Measurements from ENCODE around the gene FOXG1.

The FOXG1 gene

DNA sequence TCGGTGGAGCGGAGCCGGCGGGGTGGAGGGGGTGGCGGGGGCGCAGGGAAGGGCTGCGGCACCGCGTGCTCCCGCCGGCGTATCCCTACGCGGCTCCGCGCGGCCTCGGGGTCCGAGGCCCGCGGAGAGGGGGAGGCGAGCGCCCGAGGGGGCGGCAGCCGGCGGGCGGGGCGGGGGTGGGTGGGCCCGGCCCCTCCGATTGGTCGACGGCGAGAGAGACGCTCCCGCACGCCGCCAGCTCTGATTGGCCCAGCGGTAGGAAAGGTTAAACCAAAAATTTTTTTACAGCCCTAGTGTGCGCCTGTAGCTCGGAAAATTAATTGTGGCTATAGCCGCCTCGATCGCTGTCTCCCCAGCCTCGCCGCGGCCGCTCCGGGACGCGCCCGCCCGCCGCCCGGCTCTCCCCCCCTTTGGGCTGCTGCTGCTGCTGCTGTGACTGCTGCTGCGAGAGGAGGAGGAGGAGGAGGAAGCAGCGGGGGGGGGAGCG is at the start of gene FOXG1:
FOXG1 (plus strand) TSS at position 319 of the 487 bp plus-strand sequence. CDS start 493 bp downstream, outside the sequence.
- no peak for DNase-seq

- DNase-seq = no peak
These were observed 47.5 kb upstream of the FOXG1 start for GRCh38 chr14:28719130-28719529.

GRCh38 chr14:28731358-28731757 is 35.2 kb upstream of the FOXG1 start:
- no peak for DNase-seq

DNA sequence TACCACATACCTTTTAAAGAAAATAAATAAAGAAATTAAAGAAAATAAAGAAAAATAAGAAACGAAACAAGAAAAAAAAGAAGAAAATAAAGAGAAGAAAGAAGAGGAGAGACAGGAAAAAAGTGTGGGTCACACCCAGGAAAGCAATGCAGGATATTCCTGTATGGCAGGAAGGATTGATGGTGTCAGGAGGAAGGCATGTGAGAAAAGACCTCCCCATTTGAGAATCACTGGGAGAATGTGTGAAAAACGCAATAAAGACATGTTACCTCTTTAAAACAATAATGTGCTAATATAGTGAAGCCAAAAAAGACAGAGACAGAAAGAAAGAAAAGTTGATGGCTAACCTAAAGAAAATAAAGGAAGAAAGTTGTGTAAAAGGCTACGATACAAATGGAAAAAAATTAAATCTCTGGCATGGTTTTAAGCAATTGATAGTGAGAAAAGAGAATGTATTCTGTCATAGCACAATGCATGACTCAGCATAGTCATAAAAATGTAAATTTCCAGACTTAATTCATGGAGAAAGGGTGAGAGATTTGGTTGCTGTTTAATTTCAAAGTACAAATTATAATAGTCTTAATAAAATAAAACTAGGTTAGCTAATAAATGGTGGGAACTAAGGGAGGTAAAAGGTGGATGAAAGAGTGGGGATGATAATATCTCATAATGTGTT is 24.3 kb upstream of the FOXG1 start:
- no peak for DNase-seq

DNA sequence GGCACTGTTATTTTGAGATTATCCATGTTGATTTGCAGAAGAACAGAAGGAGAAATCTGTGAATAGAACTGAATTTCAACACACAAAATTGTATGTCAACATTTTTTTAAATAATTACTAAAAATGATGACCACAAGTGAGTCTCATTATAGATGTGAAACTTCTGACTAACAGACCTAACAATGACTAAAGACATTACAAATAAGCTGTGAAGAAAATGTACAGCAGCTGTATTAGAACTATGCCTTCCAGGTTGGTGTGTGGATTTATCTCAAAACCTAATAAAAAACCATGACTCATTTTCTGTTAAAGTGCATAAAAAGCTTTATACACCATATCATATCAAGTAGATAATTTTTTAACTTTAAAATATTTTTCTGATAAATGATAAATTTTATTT is 22.5 kb upstream of the FOXG1 start:
- no peak for DNase-seq

GRCh38 chr14:28745176-28745575 is 21.4 kb upstream of the FOXG1 start:
- no peak for DNase-seq

DNA sequence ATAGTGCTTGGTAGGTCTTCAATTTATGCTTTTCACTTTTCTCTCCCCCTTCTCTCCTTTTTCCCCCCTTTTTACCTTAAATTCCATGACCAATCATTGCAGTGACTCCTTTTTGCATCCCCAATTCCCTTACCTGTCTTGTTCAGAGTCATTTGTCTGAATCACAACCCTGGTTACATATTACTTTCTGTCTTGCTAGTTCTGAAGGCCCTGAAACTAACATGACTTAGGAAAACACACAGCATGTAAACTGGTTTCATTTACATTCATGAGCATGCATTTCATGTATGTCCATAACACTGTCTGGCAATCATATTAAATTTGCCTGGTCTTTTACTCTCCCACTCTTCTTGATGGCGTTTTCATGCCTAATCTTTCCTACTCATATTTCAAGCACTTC is 20.3 kb upstream of the FOXG1 start:
- DNase-seq = no peak

DNA sequence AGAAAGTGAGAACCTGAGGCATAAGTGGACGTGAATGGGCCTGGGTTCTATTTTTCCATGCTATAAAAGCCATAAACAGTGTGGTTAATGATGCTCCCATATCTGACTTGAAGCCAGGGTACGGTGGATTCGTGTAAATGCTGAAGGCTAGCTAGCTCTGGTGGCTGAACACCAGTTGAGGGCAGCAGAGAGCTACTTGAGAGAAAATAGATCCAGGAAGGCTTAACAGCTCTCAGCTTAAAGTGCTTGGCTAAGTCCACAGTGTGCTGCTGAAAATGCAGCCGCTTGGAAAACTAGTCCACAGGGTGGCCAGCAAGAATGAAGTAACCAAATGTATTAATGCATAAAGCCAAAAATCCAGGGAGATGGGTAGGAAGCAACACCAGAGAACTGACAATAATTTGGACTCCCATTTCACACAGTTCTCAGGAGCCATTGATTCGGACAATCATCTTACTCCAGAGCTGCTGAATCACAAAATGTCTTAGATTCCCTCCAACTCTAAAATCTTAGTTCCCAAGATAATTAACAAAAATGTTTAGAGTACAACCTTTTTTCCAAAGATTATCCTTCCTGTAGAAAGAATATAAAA is 15.0 kb upstream of the FOXG1 start:
- no peak for DNase-seq

- no peak for DNase-seq
These were observed 12.2 kb upstream of the FOXG1 start for GRCh38 chr14:28754209-28754985.

- DNase-seq = no peak
These were observed 11.3 kb upstream of the FOXG1 start for GRCh38 chr14:28755198-28755815.

DNA sequence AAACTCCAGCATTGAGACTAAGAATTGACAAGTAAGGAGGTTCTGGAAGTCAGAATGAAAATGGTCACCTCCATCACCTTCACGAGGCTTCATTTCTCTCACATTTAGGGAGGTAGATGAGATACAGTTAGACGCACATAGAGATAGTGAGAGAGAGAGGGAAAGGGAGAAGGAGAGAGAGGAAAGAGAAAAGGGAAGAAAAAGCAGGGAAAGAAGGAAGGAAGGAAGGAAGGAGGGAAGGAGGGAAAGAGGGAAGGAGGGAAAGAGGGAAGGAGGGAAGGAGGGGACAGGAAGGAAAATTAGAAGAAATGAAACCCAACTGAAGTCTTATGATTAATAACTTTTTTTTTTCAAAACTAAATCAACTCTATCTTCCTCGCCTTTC is 10.7 kb upstream of the FOXG1 start:
- no peak for DNase-seq

DNA sequence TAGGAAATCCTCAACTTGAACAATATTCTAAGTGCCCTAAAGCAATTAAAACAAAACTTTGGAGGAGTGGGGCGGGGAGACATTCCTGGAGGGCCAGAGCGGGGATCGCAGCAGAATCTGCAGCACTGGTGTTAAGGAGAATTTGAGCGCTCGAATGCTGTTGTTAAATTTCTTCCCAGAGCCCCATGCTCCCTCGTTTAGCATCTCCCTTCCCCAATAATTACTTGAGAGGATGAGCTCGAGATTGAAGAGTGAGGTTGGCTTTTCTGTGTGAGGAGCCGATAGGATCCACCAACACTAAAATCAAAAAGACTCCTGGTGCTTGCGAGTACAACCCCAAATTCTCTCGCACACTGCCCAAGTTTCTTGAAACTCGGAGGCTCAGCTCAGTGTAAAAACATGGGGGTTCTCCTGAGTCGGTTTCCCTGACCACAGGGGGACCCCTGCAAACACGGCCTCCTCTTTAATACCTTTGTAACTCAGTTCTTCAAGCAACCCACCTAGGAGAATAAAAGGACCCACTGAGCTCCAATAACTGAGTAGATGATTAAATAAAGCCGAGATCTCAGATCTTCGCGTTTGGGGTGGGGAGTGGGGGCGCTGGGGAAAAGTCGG is 10.2 kb upstream of the FOXG1 start:
- DNase-seq = no peak

DNA sequence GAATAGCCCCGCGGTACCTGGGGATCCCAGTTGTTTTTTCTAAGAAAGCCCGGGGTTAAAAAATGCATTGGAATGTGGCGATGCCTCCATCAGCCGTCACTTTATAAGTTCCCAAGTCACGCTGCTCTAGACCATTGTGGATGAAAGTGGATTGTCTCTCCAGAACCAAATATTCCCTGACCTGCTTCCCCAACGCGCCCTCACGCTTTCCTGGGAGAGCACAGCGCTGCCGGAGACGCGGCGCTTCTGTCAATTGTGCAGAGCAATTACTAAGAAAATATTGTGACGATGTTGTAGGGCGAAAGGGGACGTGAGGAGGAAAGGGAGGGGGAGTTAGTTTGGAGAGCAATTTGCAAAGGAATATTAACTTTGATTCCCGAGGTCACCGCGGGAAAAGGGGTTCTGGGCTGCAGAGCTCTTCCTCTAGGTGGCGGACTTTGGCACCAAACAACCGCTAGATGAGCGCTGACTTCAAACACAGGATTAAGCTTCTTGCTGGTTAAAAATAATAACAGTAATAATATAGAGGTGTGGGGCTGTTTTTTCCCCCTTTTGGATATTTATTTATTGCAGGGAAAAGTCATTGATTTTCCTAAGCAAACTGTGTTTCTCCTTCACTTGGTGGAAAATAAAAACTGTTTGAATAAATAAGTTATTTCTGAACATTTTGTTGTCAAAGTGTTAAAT is 9.6 kb upstream of the FOXG1 start:
- no peak for DNase-seq

- DNase-seq = no peak
These were observed 8.8 kb upstream of the FOXG1 start for GRCh38 chr14:28757786-28758185.

DNA sequence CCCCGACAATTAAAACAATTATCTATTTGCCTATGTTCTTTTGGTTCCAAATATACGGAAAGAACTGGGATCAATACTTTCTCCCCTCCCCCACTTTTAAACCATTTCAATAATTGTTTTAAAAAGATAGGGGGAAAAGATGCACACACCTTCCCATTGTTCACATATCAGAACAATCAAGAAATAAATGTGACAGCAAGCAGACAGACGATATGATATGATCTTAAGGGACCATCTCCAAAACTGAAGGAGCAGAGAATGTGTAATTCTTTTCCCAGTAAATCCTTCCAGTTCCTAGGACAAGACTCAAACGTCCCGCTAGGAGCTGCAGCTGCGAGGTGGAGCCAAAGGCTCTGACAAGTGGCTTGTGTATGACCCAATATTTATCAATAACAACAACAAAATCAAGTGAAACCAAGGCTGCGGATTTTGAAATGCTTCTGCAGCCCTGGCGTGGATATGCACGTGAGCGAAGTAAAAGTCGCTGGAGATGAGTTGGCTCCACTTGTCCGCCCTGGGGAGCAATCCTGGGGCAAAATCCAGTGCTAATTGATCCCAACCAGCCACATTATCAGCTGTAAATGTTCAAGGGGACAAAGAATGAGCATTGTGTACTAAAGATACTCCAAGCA is 8.2 kb upstream of the FOXG1 start:
- no peak for DNase-seq

GRCh38 chr14:28758885-28759652 is 7.5 kb upstream of the FOXG1 start:
- DNase-seq = no peak

GRCh38 chr14:28759653-28760313 is 6.8 kb upstream of the FOXG1 start:
- no peak for DNase-seq

DNA sequence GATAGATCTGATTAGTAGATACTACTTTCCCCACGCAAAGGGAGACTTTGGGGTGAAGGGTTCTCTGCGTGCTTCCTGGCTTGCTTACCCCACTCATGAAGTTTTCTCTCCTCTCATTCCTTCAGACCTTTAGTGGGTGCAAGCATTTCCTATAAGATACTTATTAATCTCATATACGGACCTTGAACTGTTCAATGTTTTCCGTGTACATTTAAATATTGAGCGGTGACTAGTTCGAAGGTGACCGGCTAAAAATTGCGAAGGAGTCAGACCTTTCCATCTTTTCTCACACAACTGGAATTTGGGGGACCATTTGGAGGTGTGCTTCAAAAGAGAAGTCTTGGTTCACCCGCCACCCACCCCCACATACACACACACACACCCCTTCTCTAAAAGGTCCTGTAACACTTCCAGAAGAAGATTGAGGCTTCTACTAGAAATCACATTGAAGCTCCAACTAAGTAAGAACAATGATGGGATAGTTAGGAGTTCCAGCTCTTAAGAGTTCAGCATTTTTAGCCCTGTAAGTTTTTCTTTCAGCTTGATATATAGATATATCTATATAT is 6.1 kb upstream of the FOXG1 start:
- DNase-seq = no peak

GRCh38 chr14:28761438-28762291 is 4.9 kb upstream of the FOXG1 start:
- no peak for DNase-seq

Data from GOT3 (cell line).